GM13977 (cell line): ENCODE measurements around the gene AQP6.

Experiments used
- DNase-seq: peaks from one replicate; pipeline ENCODE4 v3.0.0; 2012; ENCODE audit warnings: low spot score
- in situ Hi-C: fragments of 300-500 bp; cut with MboI; formaldehyde crosslinking; loops from one replicate; pipeline ENCODE4 v1.12.0; 2022; ENCODE audit warnings: low sequenced_read_pairs, low pct_unique_long_range_greater_than_20kb, mixed read lengths, inconsistent platforms; ENCODE audit not compliant: unreplicated experiment
- TF ChIP-seq, protein P1 (sequence below): IDR thresholded peaks from 2 replicates; pipeline ENCODE4 v1.5.1; 2012; ENCODE audit warnings: mild to moderate bottlenecking, control low read depth; ENCODE audit not compliant: insufficient read depth; ENCODE audit errors: extremely low read depth, missing control alignments

AQP6 gene

DNA sequence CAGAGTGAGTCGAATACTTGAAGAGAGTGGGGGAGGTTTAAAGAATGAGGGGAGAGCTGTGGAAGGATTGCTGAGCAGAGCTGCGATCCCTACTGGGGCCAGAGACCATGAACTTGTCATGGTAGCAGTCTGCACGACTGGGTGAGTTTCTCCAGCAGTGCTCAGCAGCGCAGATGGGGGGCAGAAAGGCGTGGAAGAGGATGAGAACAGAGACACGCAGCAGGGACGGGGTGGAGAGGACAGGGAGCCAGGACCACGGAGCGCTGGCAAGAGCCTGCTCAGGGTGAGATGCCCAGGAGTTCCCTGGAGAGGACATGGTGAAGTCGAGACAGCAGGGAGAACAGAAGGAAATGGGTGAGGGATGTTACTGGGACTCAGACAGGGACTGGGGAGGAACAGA lies 2.1 kb upstream of the AQP6 start:
- no peak for DNase-seq
- TF ChIP-seq, protein P1, sequence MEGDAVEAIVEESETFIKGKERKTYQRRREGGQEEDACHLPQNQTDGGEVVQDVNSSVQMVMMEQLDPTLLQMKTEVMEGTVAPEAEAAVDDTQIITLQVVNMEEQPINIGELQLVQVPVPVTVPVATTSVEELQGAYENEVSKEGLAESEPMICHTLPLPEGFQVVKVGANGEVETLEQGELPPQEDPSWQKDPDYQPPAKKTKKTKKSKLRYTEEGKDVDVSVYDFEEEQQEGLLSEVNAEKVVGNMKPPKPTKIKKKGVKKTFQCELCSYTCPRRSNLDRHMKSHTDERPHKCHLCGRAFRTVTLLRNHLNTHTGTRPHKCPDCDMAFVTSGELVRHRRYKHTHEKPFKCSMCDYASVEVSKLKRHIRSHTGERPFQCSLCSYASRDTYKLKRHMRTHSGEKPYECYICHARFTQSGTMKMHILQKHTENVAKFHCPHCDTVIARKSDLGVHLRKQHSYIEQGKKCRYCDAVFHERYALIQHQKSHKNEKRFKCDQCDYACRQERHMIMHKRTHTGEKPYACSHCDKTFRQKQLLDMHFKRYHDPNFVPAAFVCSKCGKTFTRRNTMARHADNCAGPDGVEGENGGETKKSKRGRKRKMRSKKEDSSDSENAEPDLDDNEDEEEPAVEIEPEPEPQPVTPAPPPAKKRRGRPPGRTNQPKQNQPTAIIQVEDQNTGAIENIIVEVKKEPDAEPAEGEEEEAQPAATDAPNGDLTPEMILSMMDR, result no peak
- in situ Hi-C loops, result no loop called here

DNA sequence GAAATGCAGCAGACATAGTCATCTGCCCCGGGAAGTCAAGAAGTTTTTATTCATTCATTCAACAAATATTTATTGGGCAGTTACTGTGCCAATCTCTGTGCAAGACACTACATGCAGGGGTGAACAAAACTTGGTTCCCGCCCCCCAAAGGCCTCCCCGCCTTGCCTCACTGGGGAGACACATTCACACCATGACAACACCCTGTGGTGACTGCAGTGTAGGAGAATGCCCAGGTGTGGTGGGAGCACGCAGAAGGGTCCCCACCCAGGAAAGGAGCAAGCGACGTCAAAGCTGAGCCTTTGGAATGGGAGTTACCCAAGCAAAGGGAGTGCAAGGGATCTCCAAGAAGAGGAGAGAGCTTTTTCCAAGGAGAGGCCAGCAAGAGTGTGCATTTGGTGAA lies 1.6 kb upstream of the AQP6 start:
- in situ Hi-C loops, result no loop called here
- TF ChIP-seq, protein P1, result no peak
- DNase-seq, result no peak

DNA sequence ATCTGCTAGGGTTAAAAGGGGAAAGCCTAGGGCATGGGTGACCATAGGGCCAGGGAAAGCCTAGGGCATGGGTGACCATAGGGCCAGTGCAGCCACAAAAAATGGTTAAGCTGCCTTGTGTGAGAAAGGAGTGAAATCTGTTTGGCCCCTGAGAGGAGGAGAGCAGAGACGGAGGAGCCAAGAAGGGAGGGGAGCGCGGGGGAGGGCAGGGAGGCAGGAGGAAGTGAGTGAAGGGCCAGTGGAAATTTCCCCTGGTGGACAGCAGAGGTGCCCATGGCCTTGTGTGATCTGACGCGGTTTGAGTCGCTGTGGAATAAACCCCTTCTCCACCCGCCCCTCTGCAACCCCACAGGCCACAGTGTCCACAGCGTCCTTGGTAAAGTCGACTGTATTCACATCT lies 618 bp upstream of the AQP6 start:
- TF ChIP-seq, protein P1, result no peak
- no peak for DNase-seq
- in situ Hi-C loops, result no loop called here

DNA sequence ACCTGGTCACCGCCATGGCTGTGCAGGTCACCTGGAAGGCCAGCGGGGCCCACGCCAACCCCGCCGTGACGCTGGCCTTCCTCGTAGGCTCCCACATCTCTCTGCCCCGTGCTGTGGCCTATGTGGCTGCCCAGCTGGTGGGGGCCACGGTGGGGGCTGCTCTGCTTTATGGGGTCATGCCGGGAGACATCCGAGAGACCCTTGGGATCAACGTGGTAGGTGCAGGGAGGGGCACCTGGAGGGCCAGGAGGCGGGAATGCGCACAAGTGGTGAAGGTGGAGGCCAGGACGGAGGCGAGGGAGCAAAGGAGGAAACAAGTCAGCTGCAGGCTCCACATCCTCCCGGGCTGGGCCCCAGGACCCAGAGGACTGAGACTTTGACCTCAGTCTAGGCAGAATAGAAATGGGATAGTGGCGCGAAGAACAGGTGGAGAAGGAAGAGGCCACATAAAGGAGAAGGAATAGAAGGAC lies 649 bp downstream of the AQP6 start:
- no peak for DNase-seq
- in situ Hi-C loops, result no loop called here
- TF ChIP-seq, protein P1, result no peak

DNA sequence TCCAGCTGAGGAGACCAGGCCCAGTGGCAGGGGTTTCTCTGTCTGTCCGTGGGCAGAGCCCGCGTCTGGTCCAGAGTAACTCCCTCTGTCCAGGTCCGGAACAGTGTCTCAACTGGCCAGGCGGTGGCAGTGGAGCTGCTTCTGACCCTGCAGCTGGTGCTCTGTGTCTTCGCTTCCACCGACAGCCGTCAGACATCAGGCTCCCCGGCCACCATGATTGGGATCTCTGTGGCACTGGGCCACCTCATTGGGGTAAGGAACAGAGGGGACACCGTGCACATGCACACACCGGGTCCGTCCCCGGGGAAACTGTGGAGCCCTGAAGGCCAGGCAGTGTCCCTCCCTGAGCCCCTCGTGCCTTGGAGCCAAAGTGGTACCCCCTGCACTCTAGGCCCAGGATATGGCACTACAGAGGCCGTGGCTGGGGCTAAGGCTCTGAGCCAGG lies 1.5 kb downstream of the AQP6 start:
- DNase-seq, result no peak
- in situ Hi-C loops, result no loop called here

DNA sequence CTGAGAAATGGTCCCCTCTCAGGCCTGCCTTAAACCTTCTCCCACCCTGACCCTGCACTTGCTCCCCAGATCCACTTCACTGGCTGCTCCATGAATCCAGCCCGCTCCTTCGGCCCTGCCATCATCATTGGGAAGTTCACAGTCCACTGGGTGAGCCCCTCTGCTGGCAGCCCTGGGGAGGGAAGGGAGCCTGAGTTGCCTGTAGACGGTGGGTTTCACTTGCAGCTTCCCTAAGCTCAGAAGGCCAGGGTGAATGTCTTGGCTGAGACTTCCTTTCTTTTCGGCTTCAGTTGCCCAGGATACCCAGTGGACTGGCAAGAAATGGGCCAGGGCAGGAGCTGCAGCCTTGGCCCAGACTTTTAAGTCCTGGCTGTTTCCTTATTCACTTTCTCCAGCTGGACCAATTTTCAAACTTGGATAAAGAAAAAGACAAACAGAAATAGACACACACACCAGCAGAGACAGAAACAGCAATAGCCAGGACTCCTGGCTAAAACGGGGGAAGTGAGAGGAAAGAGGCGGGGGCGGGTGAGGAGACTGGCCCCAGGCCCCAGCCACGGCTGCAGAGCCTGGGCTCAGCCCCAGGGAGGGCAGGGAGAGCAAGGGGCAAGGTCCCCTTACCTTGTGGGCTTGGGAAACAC lies 2.0 kb downstream of the AQP6 start:
- TF ChIP-seq, protein P1, result no peak
- in situ Hi-C loops, result no loop called here
- no peak for DNase-seq

More for the DNA sequence above, 1.5 kb downstream of the AQP6 start:
- TF ChIP-seq, protein P1, result no peak
